Measurements from ENCODE around the gene GNAQ. TPM values are rescaled to one million over a fixed set of nuclear protein-coding genes. Genes with fewer than 3 reads are reported as not detected.

The GNAQ gene
- total and polyA plus RNA-seq, 2 of the 13 experiments (the other 11 are each of a cell fraction or from before 2014, with no cell fraction given) = 16.5 to 17.7 TPM

DNA sequence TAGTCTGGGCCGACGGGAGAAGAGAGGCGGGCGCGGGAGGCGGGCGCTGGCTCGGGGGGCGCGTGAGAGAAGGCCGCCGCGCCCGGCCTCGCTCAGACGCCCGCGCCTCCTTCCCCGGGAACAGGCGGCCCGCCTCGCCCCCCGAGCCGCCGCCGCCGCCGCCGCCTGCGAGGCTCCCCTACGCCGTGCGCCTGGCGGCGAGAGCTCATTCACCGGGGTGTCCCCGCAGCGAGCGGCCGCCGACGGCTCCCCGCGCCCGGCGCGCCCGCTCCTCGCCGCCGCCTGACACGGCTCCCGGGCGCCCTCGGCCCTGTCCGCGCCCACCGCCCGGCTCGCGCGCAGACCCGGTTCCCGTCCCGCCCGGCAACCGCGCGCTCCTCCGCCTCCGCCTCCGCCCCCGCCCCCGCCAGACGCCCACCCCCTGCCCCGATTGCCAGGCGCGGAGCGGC is at the start of gene GNAQ (continued):
- TF ChIP-seq ZNF235 (CRISPR knock-in tag; IDR thresholded peaks at IDR 0.05; ENCODE audit: borderline replicate concordance) = 0 out of 2 replicates have a peak, but pooled peaks have one; percentile 10
- no peak for TF ChIP-seq TBX2 (CRISPR knock-in tag; IDR thresholded peaks at IDR 0.05; ENCODE audit: borderline replicate concordance)
- TF ChIP-seq NR0B2 (CRISPR knock-in tag; IDR thresholded peaks at IDR 0.05) = no peak
- no peak for TF ChIP-seq MAZ (IDR thresholded peaks at IDR 0.05; ENCODE audit: borderline replicate concordance, low read depth, low read length)
- peak; percentile 3; the same call in 1 of the 2 replicates for TF ChIP-seq MAZ (CRISPR knock-in tag; IDR thresholded peaks at IDR 0.05; ENCODE audit: low read depth)
- TF ChIP-seq SRSF1 (optimal IDR thresholded peaks at IDR 0.05; ENCODE audit: low read depth, low read length) = no peak
- peak; percentile 27; the same call in 1 of the 2 replicates for TF ChIP-seq TMF1 (CRISPR knock-in tag; IDR thresholded peaks at IDR 0.05; ENCODE audit: low read depth)

- Histone ChIP-seq H3K9ac (ENCODE audit: insufficient read depth, low read depth, low read length) (no peak overlapping the region), H3K9me3 (ENCODE audit: low read length) (no peaks in the 10 kb centered on the region), H3K36me3 (replicated peaks in 1 of 2; ENCODE audit: control insufficient read depth in 1 of 2, insufficient read depth in 2 of 2, low read length in 2 of 2) (no peaks in the 10 kb centered on the region), H3K4me1 (ENCODE audit: insufficient read depth, low read length) (no peaks in the 10 kb centered on the region), H3K27ac (ENCODE audit: extremely low read length, insufficient read depth, low read length) (no peak overlapping the region), H4K20me1 (ENCODE audit: insufficient read depth, low read length) (no peaks in the 10 kb centered on the region), H3K27me3 (ENCODE audit: control insufficient read depth in 1 of 2, insufficient read depth in 2 of 2, low read length in 2 of 2) (peaks cover 0 to 1% of the 10 kb centered on the region in 2 experiments; a peak in 1 of 5 replicates), H3K4me3 (replicated peaks in 1 of 3; ENCODE audit: insufficient read depth in 1 of 3, low read depth in 2 of 3, low read length in 3 of 3) (no peak overlapping the region), H2AFZ (ENCODE audit: low read length) (no peak overlapping the region), H3K79me2 (ENCODE audit: insufficient read depth, low read length) (no peaks in the 10 kb centered on the region), H3K4me2 (ENCODE audit: low read depth, low read length) (no peak overlapping the region)
- TF ChIP-seq CEBPB (IDR thresholded peaks at IDR 0.05; ENCODE audit: borderline replicate concordance, low read depth, low read length) (peak; percentile 1; the same call in 1 of the 2 replicates), ATF7 (IDR thresholded peaks at IDR 0.05) (peak; percentile 87), ATF7 (CRISPR knock-in tag; IDR thresholded peaks at IDR 0.05) (no peak), ELK4 (CRISPR knock-in tag; IDR thresholded peaks at IDR 0.05; ENCODE audit: borderline replicate concordance) (no peak), CREB1 (IDR thresholded peaks at IDR 0.05) (no peak; the same call in 1 of the 2 replicates), CREB1 (CRISPR knock-in tag; IDR thresholded peaks at IDR 0.05) (no peak)
- no peak for ATAC-seq
- 35% methylated on average over 4 of the region's 4 CpGs for WGBS (ENCODE audit: low lambda C conversion rate)
- in situ Hi-C loops (cut with HindIII; ENCODE audit: extremely low pct_ligation_motif_present, low pct_unique_long_range_greater_than_20kb) (no loop called here), intact Hi-C loops (cut with micrococcal nuclease; ENCODE audit: unreplicated experiment) (no loop called here)
- no peak for DNase-seq (ENCODE audit: low spot score)
- no peak for FAIRE-seq
- no TSS peak for BruUV-seq (replicated peaks)
- CTCF ChIA-PET (ENCODE audit: low intra/inter-chr PET ratio, low total read pairs) = no interaction called here
- POLR2A ChIA-PET = no interaction called here
These were observed 43.0 kb upstream of the GNAQ start for GRCh38 chr9:78074385-78075291.

Measured in HepG2 (cell line).